H9 (cell line): ENCODE measurements around the gene LUZP1. TPM values are rescaled to one million over a fixed set of nuclear protein-coding genes. Genes with fewer than 3 reads are reported as not detected.

Experiments
- DNase-seq: peaks from one replicate; pipeline ENCODE4 v3.0.0-alpha.2; 2017
- H2AFZ ChIP-seq: one replicate; pipeline ENCODE4 v1.6.1; 2013; ENCODE audit warnings: mild to moderate bottlenecking, low read length, control low read depth, moderate library complexity
- H2AK5ac ChIP-seq: 2 replicates; pipeline ENCODE4 v1.6.1; 2013; ENCODE audit warnings: low read length, control low read depth, mixed read lengths; ENCODE audit not compliant: insufficient read length
- H2BK120ac ChIP-seq: one replicate; pipeline ENCODE4 v1.6.1; 2013; ENCODE audit warnings: low read depth, mild to moderate bottlenecking, low read length, control low read depth, inconsistent platforms; ENCODE audit not compliant: poor library complexity, severe bottlenecking
- H2BK12ac ChIP-seq: 2 replicates; pipeline ENCODE4 v1.6.1; 2013; ENCODE audit warnings: low read length, control low read depth, mixed read lengths, low read depth; ENCODE audit not compliant: insufficient read length
- H2BK15ac ChIP-seq: 2 replicates; pipeline ENCODE4 v1.6.1; 2013; ENCODE audit warnings: low read depth, low read length, control low read depth
- H2BK20ac ChIP-seq: one replicate; pipeline ENCODE4 v1.6.1; 2013; ENCODE audit warnings: low read depth, mild to moderate bottlenecking, low read length, control low read depth, inconsistent platforms; ENCODE audit not compliant: poor library complexity, severe bottlenecking
- H2BK5ac ChIP-seq: 2 replicates; pipeline ENCODE4 v1.6.1; 2013; ENCODE audit warnings: low read length, control low read depth, mixed read lengths; ENCODE audit not compliant: insufficient read length
- H3K14ac ChIP-seq: 2 replicates; pipeline ENCODE4 v1.6.1; 2013; ENCODE audit warnings: low read length, control low read depth; ENCODE audit not compliant: insufficient read depth
- H3K18ac ChIP-seq: 2 replicates; pipeline ENCODE4 v1.6.1; 2013; ENCODE audit warnings: low read depth, mild to moderate bottlenecking, mixed read lengths, low read length, control low read depth; ENCODE audit not compliant: insufficient read length
- H3K23ac ChIP-seq: 2 replicates; pipeline ENCODE4 v1.6.1; 2013; ENCODE audit warnings: low read length, control low read depth, mixed read lengths, low read depth; ENCODE audit not compliant: insufficient read length
- H3K23me2 ChIP-seq: 2 replicates; pipeline ENCODE4 v1.6.1; 2013; ENCODE audit warnings: low read depth, mild to moderate bottlenecking, mixed read lengths, low read length, control low read depth; ENCODE audit not compliant: insufficient read length, poor library complexity, severe bottlenecking
- H3K27ac ChIP-seq: 2 replicates; pipeline ENCODE4 v1.5.1; 2013; ENCODE audit warnings: low read length, control low read depth, mixed read lengths, low read depth; ENCODE audit not compliant: insufficient read length
- H3K27me3 ChIP-seq: 2 replicates; pipeline ENCODE4 v1.6.1; 2013; ENCODE audit warnings: low read length, control low read depth, inconsistent platforms; ENCODE audit not compliant: insufficient read depth
- H3K4ac ChIP-seq: 2 replicates; pipeline ENCODE4 v1.6.1; 2013; ENCODE audit warnings: low read depth, mild to moderate bottlenecking, control low read depth, inconsistent platforms, low read length, moderate library complexity
- H3K4me1 ChIP-seq: 2 replicates; pipeline ENCODE4 v1.6.1; 2013; ENCODE audit warnings: low read length, control low read depth, inconsistent platforms; ENCODE audit not compliant: insufficient read depth
- H3K4me2 ChIP-seq: 2 replicates; pipeline ENCODE4 v1.6.1; 2013; ENCODE audit warnings: low read length, control low read depth, mixed read lengths; ENCODE audit not compliant: insufficient read length, insufficient read depth
- H3K56ac ChIP-seq: 2 replicates; pipeline ENCODE4 v1.6.1; 2013; ENCODE audit warnings: low read depth, mild to moderate bottlenecking, mixed read lengths, low read length, control low read depth; ENCODE audit not compliant: insufficient read length
- H3K79me1 ChIP-seq: 2 replicates; pipeline ENCODE4 v1.6.1; 2013; ENCODE audit warnings: low read depth, mild to moderate bottlenecking, moderate library complexity, low read length, control low read depth, inconsistent platforms; ENCODE audit not compliant: insufficient read depth, poor library complexity, severe bottlenecking
- H3K79me2 ChIP-seq: 2 replicates; pipeline ENCODE4 v1.6.1; 2013; ENCODE audit warnings: low read length, control low read depth, inconsistent platforms; ENCODE audit not compliant: insufficient read depth
- H3K9ac ChIP-seq: 2 replicates; pipeline ENCODE4 v1.6.1; 2013; ENCODE audit warnings: low read length, control low read depth, mixed read lengths; ENCODE audit not compliant: insufficient read length; ENCODE audit errors: extremely low read depth
- H3K9me3 ChIP-seq: one replicate; pipeline ENCODE4 v1.6.1; 2013; ENCODE audit warnings: low read depth, low read length, inconsistent platforms; ENCODE audit not compliant: control insufficient read depth
- H3T11ph ChIP-seq: one replicate; pipeline ENCODE4 v1.6.1; 2013; ENCODE audit warnings: mild to moderate bottlenecking, low read length, control low read depth, inconsistent platforms
- H4K20me1 ChIP-seq: one replicate; pipeline ENCODE4 v1.6.1; 2013; ENCODE audit not compliant: control insufficient read depth, insufficient read length, insufficient read depth
- H4K5ac ChIP-seq: 2 replicates; pipeline ENCODE4 v1.6.1; 2013; ENCODE audit warnings: low read depth, mild to moderate bottlenecking, mixed read lengths, low read length, control low read depth; ENCODE audit not compliant: insufficient read length
- H4K8ac ChIP-seq: replicated peaks from 2 replicates; pipeline ENCODE4 v1.6.1; 2013; ENCODE audit warnings: low read length, control low read depth, mixed read lengths, low read depth; ENCODE audit not compliant: insufficient read length
- H4K91ac ChIP-seq: 2 replicates; pipeline ENCODE4 v1.6.1; 2013; ENCODE audit warnings: low read depth, mild to moderate bottlenecking, moderate library complexity, mixed read lengths, low read length, control low read depth; ENCODE audit not compliant: insufficient read length
- H3K27ac Mint-ChIP-seq, 3 experiments: 2 replicates in 2 of 3; 3 replicates in 1 of 3; pipeline ENCODE4 v1.8.0; 2020 to 2021; ENCODE audit warnings: mixed read lengths in 3 of 3, mild to moderate bottlenecking in 1 of 3, moderate library complexity in 1 of 3
- H3K27me3 Mint-ChIP-seq: 2 replicates; pipeline ENCODE4 v1.8.0; 2021; ENCODE audit warnings: low read depth, mild to moderate bottlenecking, moderate library complexity, mixed read lengths
- H3K36me3 Mint-ChIP-seq, 3 experiments: 2 replicates in 2 of 3; 3 replicates in 1 of 3; pipeline ENCODE4 v1.8.0; 2020 to 2021; ENCODE audit warnings: low read depth in 3 of 3, mixed read lengths in 3 of 3; ENCODE audit not compliant: insufficient read depth in 1 of 3
- H3K4me1 Mint-ChIP-seq, 2 experiments: 2 replicates each; pipeline ENCODE4 v1.8.0; 2020; ENCODE audit warnings: mixed read lengths in 2 of 2
- H3K4me3 Mint-ChIP-seq, 2 experiments: 2 replicates in 1 of 2; 3 replicates in 1 of 2; pipeline ENCODE4 v1.8.0; 2020 to 2021; ENCODE audit warnings: mild to moderate bottlenecking in 2 of 2, mixed read lengths in 2 of 2, moderate library complexity in 1 of 2
- H3K9me3 Mint-ChIP-seq, 2 experiments: 2 replicates in 1 of 2; 3 replicates in 1 of 2; pipeline ENCODE4 v1.8.0; 2020; ENCODE audit warnings: mild to moderate bottlenecking in 2 of 2, mixed read lengths in 2 of 2, moderate library complexity in 1 of 2
- CTCF ChIP-seq: fragments of 200-600 bp; sonication (generic); conservative IDR thresholded peaks from 3 replicates; pipeline ENCODE4 v1.8.0; 2021; ENCODE audit warnings: antibody characterized with exemption, mild to moderate bottlenecking
- WGBS: extraction: QIAGEN DNeasy Blood & Tissue Kit; methylation state at CpG from one replicate; pipeline ENCODE4 v1.1.7; 2013; ENCODE audit warnings: missing lambda C conversion rate, low lambda C conversion rate, mixed read lengths; ENCODE audit not compliant: insufficient read length; ENCODE audit errors: extremely low coverage; 5-methylcytosine and 5-hydroxymethylcytosine counted together
- total RNA-seq: library from RNA; stranded (reverse); gene quantifications from 2 replicates; pipeline ENCODE4 v1.2.1, GENCODE V29; 2021

LUZP1 gene
- total RNA-seq, 1 experiment from 2014 or later, result 48.2 TPM

GRCh38 chr1:23092447-23092846, 76.2 kb downstream of the LUZP1 start:
- H2BK20ac ChIP-seq, result no peak overlapping the region
- H3K27me3 Mint-ChIP-seq, result no peaks in the 10 kb centered on the region
- no peak overlapping the region for H3K9ac ChIP-seq
- no peak overlapping the region for H3K4me3 Mint-ChIP-seq
- no peaks in the 10 kb centered on the region for H3K4me1 Mint-ChIP-seq
- no peak for TF ChIP-seq CTCF
- H3K27me3 ChIP-seq, result no peaks in the 10 kb centered on the region
- H2BK12ac ChIP-seq, result no peak overlapping the region
- H2BK15ac ChIP-seq, result no peak overlapping the region
- no peak overlapping the region for H4K91ac ChIP-seq
- no peaks in the 10 kb centered on the region for H3K79me2 ChIP-seq
- H2BK120ac ChIP-seq, result no peak overlapping the region
- H3K23ac ChIP-seq, result no peak overlapping the region
- WGBS, result no CpG with 5 or more reads among the region's 12 CpGs
- no peaks in the 10 kb centered on the region for H3K79me1 ChIP-seq
- no peaks in the 10 kb centered on the region for H3K9me3 Mint-ChIP-seq
- H3K18ac ChIP-seq, result no peak overlapping the region
- H3K4me2 ChIP-seq, result no peak overlapping the region
- H2AK5ac ChIP-seq, result no peak overlapping the region
- H4K8ac ChIP-seq, result no peak overlapping the region
- H3K9me3 ChIP-seq, result no peaks in the 10 kb centered on the region
- peaks cover 15 to 70% (median 63%) of the 10 kb centered on the region in 3 experiments for H3K36me3 Mint-ChIP-seq
- H3K4me1 ChIP-seq, result no peaks in the 10 kb centered on the region
- no peak overlapping the region for H3K4ac ChIP-seq
- H2BK5ac ChIP-seq, result no peak overlapping the region
- no peak overlapping the region for H2AFZ ChIP-seq
- H3K56ac ChIP-seq, result no peak overlapping the region
- H3T11ph ChIP-seq, result no peak overlapping the region
- H3K27ac Mint-ChIP-seq, result no peak overlapping the region
- no peak overlapping the region for H3K27ac ChIP-seq
- no peak overlapping the region for H4K5ac ChIP-seq
- DNase-seq, result no peak
- no peak overlapping the region for H3K14ac ChIP-seq
- no peaks in the 10 kb centered on the region for H3K23me2 ChIP-seq
- no peaks in the 10 kb centered on the region for H4K20me1 ChIP-seq
